ENCODE data around the gene DIPK1B. TPM values are rescaled to one million over a fixed set of nuclear protein-coding genes. Genes with fewer than 3 reads are reported as not detected.

The DIPK1B gene
- total RNA-seq, 1 donor from 2014 or later, result 60.5 TPM

DNA sequence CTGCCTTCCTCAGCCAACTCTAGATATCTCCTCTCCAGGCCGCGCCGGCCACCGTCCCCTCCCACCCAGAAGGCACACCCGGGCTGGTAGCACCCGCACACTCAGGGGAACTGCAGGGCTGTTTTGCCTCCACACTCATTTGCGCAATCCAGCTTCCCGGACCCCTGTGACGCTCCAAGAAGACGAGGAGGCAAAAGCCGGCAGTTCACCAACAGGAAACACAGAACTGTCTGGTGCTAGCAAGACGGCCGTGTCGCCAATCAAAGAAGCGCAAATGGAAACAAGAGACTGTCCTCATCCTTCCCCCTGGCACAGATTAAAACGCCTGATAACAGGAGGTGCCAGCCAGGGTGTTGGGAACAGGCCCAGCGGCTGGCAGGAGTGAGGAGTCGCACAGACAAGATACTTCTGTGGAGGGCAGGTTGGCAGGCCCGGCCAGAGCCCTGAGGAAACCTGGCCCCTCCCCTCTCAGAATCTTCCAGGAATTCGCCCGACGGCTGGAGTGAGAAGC lies 32.9 kb upstream of the DIPK1B start:
- Mint-ChIP-seq H3K9me3 (no peaks in the 10 kb centered on the region), H3K36me3 (peaks cover 1% of the 10 kb centered on the region), H3K27ac (no peak overlapping the region), H3K4me1 (no peaks in the 10 kb centered on the region), H3K27me3 (ENCODE audit: low read depth) (no peaks in the 10 kb centered on the region), H3K4me3 (no peak overlapping the region)
- TF ChIP-seq, protein P1, sequence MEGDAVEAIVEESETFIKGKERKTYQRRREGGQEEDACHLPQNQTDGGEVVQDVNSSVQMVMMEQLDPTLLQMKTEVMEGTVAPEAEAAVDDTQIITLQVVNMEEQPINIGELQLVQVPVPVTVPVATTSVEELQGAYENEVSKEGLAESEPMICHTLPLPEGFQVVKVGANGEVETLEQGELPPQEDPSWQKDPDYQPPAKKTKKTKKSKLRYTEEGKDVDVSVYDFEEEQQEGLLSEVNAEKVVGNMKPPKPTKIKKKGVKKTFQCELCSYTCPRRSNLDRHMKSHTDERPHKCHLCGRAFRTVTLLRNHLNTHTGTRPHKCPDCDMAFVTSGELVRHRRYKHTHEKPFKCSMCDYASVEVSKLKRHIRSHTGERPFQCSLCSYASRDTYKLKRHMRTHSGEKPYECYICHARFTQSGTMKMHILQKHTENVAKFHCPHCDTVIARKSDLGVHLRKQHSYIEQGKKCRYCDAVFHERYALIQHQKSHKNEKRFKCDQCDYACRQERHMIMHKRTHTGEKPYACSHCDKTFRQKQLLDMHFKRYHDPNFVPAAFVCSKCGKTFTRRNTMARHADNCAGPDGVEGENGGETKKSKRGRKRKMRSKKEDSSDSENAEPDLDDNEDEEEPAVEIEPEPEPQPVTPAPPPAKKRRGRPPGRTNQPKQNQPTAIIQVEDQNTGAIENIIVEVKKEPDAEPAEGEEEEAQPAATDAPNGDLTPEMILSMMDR (IDR thresholded peaks at IDR 0.05; ENCODE audit: unreplicated experiment), result no peak
- no peak for DNase-seq (ENCODE audit: low spot score in 2 of 2, unreplicated experiment in 2 of 2)

DNA sequence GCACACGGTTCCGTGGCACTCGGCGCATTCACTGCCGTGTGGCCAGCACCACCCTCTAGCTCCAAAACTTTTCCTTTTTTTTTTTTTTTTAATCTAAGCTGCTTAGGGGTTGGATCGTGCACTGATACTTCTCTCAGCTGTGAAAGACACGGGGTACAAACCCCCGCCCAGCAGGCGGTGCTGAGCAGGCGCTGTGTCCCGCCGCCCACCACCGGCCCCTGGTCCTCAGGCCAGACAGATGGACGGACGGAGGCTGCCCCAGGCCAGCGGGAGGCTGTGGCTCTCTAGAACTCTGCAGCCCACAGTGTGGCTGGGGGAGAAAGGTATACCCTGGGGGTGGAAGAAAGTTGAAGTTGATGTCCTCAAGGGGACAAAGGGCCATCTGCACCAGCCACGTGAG lies 31.3 kb upstream of the DIPK1B start:
- Mint-ChIP-seq H3K4me1 (peaks cover 3% of the 10 kb centered on the region), H3K27me3 (ENCODE audit: low read depth) (no peaks in the 10 kb centered on the region), H3K4me3 (no peak overlapping the region), H3K27ac (no peak overlapping the region), H3K36me3 (peaks cover 1% of the 10 kb centered on the region), H3K9me3 (no peaks in the 10 kb centered on the region)
- DNase-seq (ENCODE audit: low spot score in 2 of 2, unreplicated experiment in 2 of 2), result no peak
- TF ChIP-seq, protein P1 (IDR thresholded peaks at IDR 0.05; ENCODE audit: unreplicated experiment), result no peak

GRCh38 chr9:136681945-136682699 lies 30.2 kb upstream of the DIPK1B start:
- TF ChIP-seq, protein P1 (IDR thresholded peaks at IDR 0.05; ENCODE audit: unreplicated experiment), result no peak
- no peaks in the 10 kb centered on the region for H3K27me3 Mint-ChIP-seq (ENCODE audit: low read depth)
- no peaks in the 10 kb centered on the region for H3K36me3 Mint-ChIP-seq
- no peak overlapping the region for H3K4me3 Mint-ChIP-seq
- DNase-seq (ENCODE audit: low spot score in 2 of 2, unreplicated experiment in 2 of 2), result no peak
- H3K9me3 Mint-ChIP-seq, result no peaks in the 10 kb centered on the region
- peaks cover 7% of the 10 kb centered on the region for H3K4me1 Mint-ChIP-seq
- H3K27ac Mint-ChIP-seq, result no peak overlapping the region

- H3K4me1 Mint-ChIP-seq, result peaks cover 7% of the 10 kb centered on the region
- H3K27ac Mint-ChIP-seq, result no peak overlapping the region
Observed at GRCh38 chr9:136682710-136683109, 29.7 kb upstream of the DIPK1B start.

GRCh38 chr9:136683173-136683745 lies 29.1 kb upstream of the DIPK1B start:
- no peak for DNase-seq (ENCODE audit: low spot score in 2 of 2, unreplicated experiment in 2 of 2)
- Mint-ChIP-seq H3K27ac (no peak overlapping the region), H3K27me3 (ENCODE audit: low read depth) (no peaks in the 10 kb centered on the region), H3K4me3 (no peak overlapping the region), H3K4me1 (peaks cover 7% of the 10 kb centered on the region), H3K9me3 (no peaks in the 10 kb centered on the region), H3K36me3 (no peaks in the 10 kb centered on the region)
- TF ChIP-seq, protein P1 (IDR thresholded peaks at IDR 0.05; ENCODE audit: unreplicated experiment), result no peak

More at GRCh38 chr9:136682710-136683109, 29.7 kb upstream of the DIPK1B start:
- H3K27me3 Mint-ChIP-seq (ENCODE audit: low read depth), result no peaks in the 10 kb centered on the region
- TF ChIP-seq, protein P1 (IDR thresholded peaks at IDR 0.05; ENCODE audit: unreplicated experiment), result no peak
- H3K4me3 Mint-ChIP-seq, result no peak overlapping the region
- no peaks in the 10 kb centered on the region for H3K36me3 Mint-ChIP-seq
- no peaks in the 10 kb centered on the region for H3K9me3 Mint-ChIP-seq
- no peak for DNase-seq (ENCODE audit: low spot score in 2 of 2, unreplicated experiment in 2 of 2)

Data from mesothelial cell of epicardium (in vitro differentiated cells).